Uterus (tissue), 2 donors: Measurements from ENCODE around the gene CNNM3.

Experiments
- POLR2A ChIP-seq, 2 donors: fragments of 450-650 bp; IDR thresholded peaks; one replicate each; pipeline ENCODE4 v1.6.1; 2016; ENCODE audit warnings: antibody characterized with exemption in 2 of 2, mild to moderate bottlenecking in 1 of 2, moderate library complexity in 1 of 2
- TF ChIP-seq, protein P1 (sequence below), 4 experiments: fragments of 200-600 bp in 2 of 4; fragments of 450-650 bp in 2 of 4; sonication (generic) in 2 of 4; IDR thresholded peaks; one replicate each; pipeline ENCODE4 v1.5.1; 2016 to 2019; ENCODE audit warnings: antibody characterized with exemption in 4 of 4, mild to moderate bottlenecking in 2 of 4, moderate library complexity in 1 of 4

DNA sequence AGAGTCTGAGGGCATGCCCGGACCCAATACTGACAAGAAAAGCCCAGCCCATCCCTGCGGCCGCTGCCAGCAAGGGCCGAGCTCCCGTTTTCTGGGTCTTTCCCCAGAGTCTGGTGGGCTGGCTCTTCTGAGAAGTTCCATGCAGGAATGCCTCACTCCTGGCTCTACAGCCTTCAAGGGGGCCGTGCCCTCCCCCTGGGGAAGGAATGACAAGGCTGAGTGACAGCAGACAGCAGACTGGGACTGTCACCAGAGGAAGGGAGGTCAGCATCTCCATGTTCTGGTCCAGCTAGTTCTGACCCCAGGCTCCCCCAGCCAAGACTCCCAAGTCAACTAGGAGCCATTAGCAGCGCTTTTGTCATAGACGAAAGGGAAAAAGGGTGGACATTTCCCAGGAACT lies 66.8 kb downstream of the CNNM3 start:
- TF ChIP-seq, protein P1, sequence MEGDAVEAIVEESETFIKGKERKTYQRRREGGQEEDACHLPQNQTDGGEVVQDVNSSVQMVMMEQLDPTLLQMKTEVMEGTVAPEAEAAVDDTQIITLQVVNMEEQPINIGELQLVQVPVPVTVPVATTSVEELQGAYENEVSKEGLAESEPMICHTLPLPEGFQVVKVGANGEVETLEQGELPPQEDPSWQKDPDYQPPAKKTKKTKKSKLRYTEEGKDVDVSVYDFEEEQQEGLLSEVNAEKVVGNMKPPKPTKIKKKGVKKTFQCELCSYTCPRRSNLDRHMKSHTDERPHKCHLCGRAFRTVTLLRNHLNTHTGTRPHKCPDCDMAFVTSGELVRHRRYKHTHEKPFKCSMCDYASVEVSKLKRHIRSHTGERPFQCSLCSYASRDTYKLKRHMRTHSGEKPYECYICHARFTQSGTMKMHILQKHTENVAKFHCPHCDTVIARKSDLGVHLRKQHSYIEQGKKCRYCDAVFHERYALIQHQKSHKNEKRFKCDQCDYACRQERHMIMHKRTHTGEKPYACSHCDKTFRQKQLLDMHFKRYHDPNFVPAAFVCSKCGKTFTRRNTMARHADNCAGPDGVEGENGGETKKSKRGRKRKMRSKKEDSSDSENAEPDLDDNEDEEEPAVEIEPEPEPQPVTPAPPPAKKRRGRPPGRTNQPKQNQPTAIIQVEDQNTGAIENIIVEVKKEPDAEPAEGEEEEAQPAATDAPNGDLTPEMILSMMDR (IDR thresholded peaks at IDR 0.05), result no peak
- TF ChIP-seq POLR2A (IDR thresholded peaks at IDR 0.05), result no peak
